ENCODE measurements around the gene GPD2. TPM values are rescaled to one million over a fixed set of nuclear protein-coding genes. Genes with fewer than 3 reads are reported as not detected.

Gene GPD2
- total and polyA plus RNA-seq, 2 of the 13 experiments (the other 11 are each of a cell fraction or from before 2014, with no cell fraction given) = not detected

- TF ChIP-seq ZBTB40 (IDR thresholded peaks at IDR 0.05) (no peak), ZBTB40 (CRISPR knock-in tag; IDR thresholded peaks at IDR 0.05) (no peak), ELF4 (CRISPR knock-in tag; IDR thresholded peaks at IDR 0.05; ENCODE audit: borderline replicate concordance) (no peak), XRCC5 (optimal IDR thresholded peaks at IDR 0.05; ENCODE audit: low read length) (no peak), REXO4 (CRISPR knock-in tag; IDR thresholded peaks at IDR 0.05; ENCODE audit: borderline replicate concordance) (no peak), ZNF670 (CRISPR knock-in tag; IDR thresholded peaks at IDR 0.05; ENCODE audit: borderline replicate concordance) (no peak), EZH2 (conservative IDR thresholded peaks at IDR 0.05; ENCODE audit: low read depth, low read length) (no peak)
Measured at GRCh38 chr2:156601855-156602551, 165.8 kb downstream of the GPD2 start (continued).
